Adrenal gland (tissue), 12 donors: ENCODE data around the gene CD300H. TPM values are rescaled to one million over a fixed set of nuclear protein-coding genes. Genes with fewer than 3 reads are reported as not detected.

ENCODE experiments used
- DNase-seq, 7 donors: peaks; one replicate each; pipeline ENCODE4 v3.0.0-alpha.2; 2019 to 2020
- H3K27ac ChIP-seq, 5 donors: fragments of 200-600 bp; sonication (generic) in 4 of 5; 1 replicate in 3 of 5; 2 replicates in 2 of 5; pipeline versions ENCODE4 v1.5.1 to v1.8.0; 2016 to 2020; ENCODE audit warnings: mild to moderate bottlenecking in 1 of 5
- H3K27me3 ChIP-seq: fragments of 200-600 bp; 2 replicates; pipeline ENCODE4 v1.8.0; 2021
- H3K36me3 ChIP-seq, 2 donors: fragments of 200-600 bp; replicated peaks in 1 of 2; 1 replicate in 1 of 2; 2 replicates in 1 of 2; pipeline versions ENCODE4 v1.5.1 to v1.8.0; 2018 to 2022
- H3K4me1 ChIP-seq, 2 donors: fragments of 200-600 bp; replicated peaks in 1 of 2; 1 replicate in 1 of 2; 2 replicates in 1 of 2; pipeline versions ENCODE4 v1.5.1 to v1.8.0; 2018 to 2021
- H3K4me3 ChIP-seq, 4 donors: fragments of 200-600 bp; sonication (generic) in 3 of 4; one replicate each; pipeline ENCODE4 v1.5.1; 2016 to 2018
- H3K9me3 ChIP-seq, 3 donors: fragments of 200-600 bp; sonication (generic) in 1 of 3; replicated peaks in 1 of 3; 1 replicate in 2 of 3; 2 replicates in 1 of 3; pipeline versions ENCODE4 v1.5.1 to v1.8.0; 2016 to 2021
- CTCF ChIP-seq, 6 experiments: fragments of 450-650 bp in 4 of 6; fragments of 200-600 bp in 2 of 6; sonication (generic) in 1 of 6; IDR thresholded peaks; 1 replicate in 5 of 6; 2 replicates in 1 of 6; pipeline versions ENCODE4 v1.5.1 to v1.8.0; 2016 to 2021; ENCODE audit warnings: antibody characterized with exemption in 6 of 6, mild to moderate bottlenecking in 2 of 6, moderate library complexity in 1 of 6
- POLR2A ChIP-seq, 2 donors: fragments of 450-650 bp; IDR thresholded peaks; one replicate each; pipeline ENCODE4 v1.6.1; 2017; ENCODE audit warnings: antibody characterized with exemption in 2 of 2, mild to moderate bottlenecking in 2 of 2, moderate library complexity in 1 of 2
- WGBS, 4 donors: extraction: QIAGEN DNeasy Blood & Tissue Kit in 2 of 4; methylation state at CpG; one replicate each; pipeline versions ENCODE4 v1.1.5 to v1.1.7; 2013 to 2017; 5-methylcytosine and 5-hydroxymethylcytosine counted together
- intact Hi-C, 2 donors: fragments of 100-400 bp; cut with DNase I; formaldehyde crosslinking; loops; one replicate each; pipeline versions ENCODE4 v1.14.1 to v1.15.0; 2022 to 2023
- polyA plus RNA-seq, 3 donors: library from polyadenylated mRNA; stranded (reverse); fragments of 200-250 nt in 2 of 3; fragments of 350-450 nt in 1 of 3; fragmentation: Illumina TruSeq in 1 of 3; extraction: RNeasy Lipid Tissue Mini Kit (QIAGEN cat#74804) in 1 of 3; gene quantifications; one replicate each; pipeline ENCODE4 v1.2.3, GENCODE V29; 2013 to 2014
- total RNA-seq, 9 donors: library from RNA; depleted of rRNA in 4 of 9; stranded (reverse); fragments of >200 nt in 4 of 9; fragments of 120-200 nt in 1 of 9; fragmentation: NEBNext Ultra II Directional in 1 of 9; extraction: Animal tissue kit (Norgen Biotek cat#: 25700) in 1 of 9; gene quantifications; one replicate each; pipeline versions ENCODE4 v1.1.0 to v1.2.4, GENCODE V29; 2013 to 2023
- donor health status: healthy with polysubstance abuse.
- donor health status: Bipolar disorder and iron deficiency.
- donor health status: DM: yes; HTN: yes; CAD: no.
- donor health status: DM: no; HTN: no; CAD: no.
- donor health status: DM: no; HTN: no; CAD: no.
- donor health status: DM: yes; HTN: yes; CAD: no.

The CD300H gene
- total and polyA plus RNA-seq, 12 donors: not detected

- H3K4me1 ChIP-seq: no peaks in the 10 kb centered on the region
- no peaks in the 10 kb centered on the region for H3K36me3 ChIP-seq
- intact Hi-C loops: no loop called here
- no peak overlapping the region for H3K4me3 ChIP-seq
- no peaks in the 10 kb centered on the region for H3K27me3 ChIP-seq
- no peak overlapping the region for H3K27ac ChIP-seq
- TF ChIP-seq CTCF (IDR thresholded peaks at IDR 0.05) (no peak), POLR2A (IDR thresholded peaks at IDR 0.05) (no peak)
- 84 to 90% (median 87%) methylated on average over 4 to 5 of the region's 5 CpGs for WGBS, 4 donors
- DNase-seq: no peak
- no peaks in the 10 kb centered on the region for H3K9me3 ChIP-seq
Observed at GRCh38 chr17:74542166-74542565, 25.1 kb downstream of the CD300H start.

GRCh38 chr17:74541176-74542111 lies 25.9 kb downstream of the CD300H start:
- H3K36me3 ChIP-seq: no peaks in the 10 kb centered on the region
- no peaks in the 10 kb centered on the region for H3K9me3 ChIP-seq
- no peaks in the 10 kb centered on the region for H3K27me3 ChIP-seq
- no peak for TF ChIP-seq CTCF (IDR thresholded peaks at IDR 0.05)
- WGBS, 4 donors: 66 to 82% (median 74%) methylated on average over 12 to 23 of the region's 23 CpGs
- H3K4me3 ChIP-seq: no peak overlapping the region
- intact Hi-C loops: no loop called here
- no peak overlapping the region for H3K27ac ChIP-seq
- H3K4me1 ChIP-seq: no peaks in the 10 kb centered on the region
- DNase-seq: no peak

GRCh38 chr17:74539281-74539820 lies 28.0 kb downstream of the CD300H start:
- Histone ChIP-seq H3K27me3 (no peaks in the 10 kb centered on the region), H3K4me1 (no peaks in the 10 kb centered on the region), H3K27ac (no peak overlapping the region), H3K36me3 (no peaks in the 10 kb centered on the region), H3K9me3 (no peaks in the 10 kb centered on the region), H3K4me3 (no peak overlapping the region)
- DNase-seq: no peak
- TF ChIP-seq CTCF (IDR thresholded peaks at IDR 0.05): no peak
- no peak for TF ChIP-seq POLR2A (IDR thresholded peaks at IDR 0.05)
- 57 to 71% (median 69%) methylated on average over 9 to 10 of the region's 10 CpGs for WGBS, 4 donors
- intact Hi-C loops: no loop called here

GRCh38 chr17:74536890-74537289 lies 30.4 kb downstream of the CD300H start:
- Histone ChIP-seq H3K36me3 (no peaks in the 10 kb centered on the region), H3K4me1 (no peaks in the 10 kb centered on the region), H3K27me3 (no peaks in the 10 kb centered on the region), H3K4me3 (no peak overlapping the region), H3K27ac (no peak overlapping the region), H3K9me3 (no peaks in the 10 kb centered on the region)
- 57 to 75% (median 66%) methylated on average over 3 of the region's 3 CpGs for WGBS, 4 donors
- TF ChIP-seq CTCF (IDR thresholded peaks at IDR 0.05) (no peak), POLR2A (IDR thresholded peaks at IDR 0.05) (no peak)
- intact Hi-C loops: no loop called here
- DNase-seq: no peak
